Ascending aorta (tissue), 2 donors: Measurements from ENCODE around the gene CD40. TPM values are rescaled to one million over a fixed set of nuclear protein-coding genes. Genes with fewer than 3 reads are reported as not detected.

Source experiments
- DNase-seq, 2 donors: peaks; one replicate each; pipeline ENCODE4 v3.0.0-alpha.2; 2019; ENCODE audit warnings: low spot score in 2 of 2
- H3K27ac ChIP-seq, 2 donors: fragments of 200-600 bp; sonication (generic); one replicate each; pipeline ENCODE4 v1.5.1; 2016 to 2017; ENCODE audit warnings: mild to moderate bottlenecking in 1 of 2
- H3K27me3 ChIP-seq: fragments of 200-600 bp; sonication (generic); one replicate; pipeline ENCODE4 v1.5.1; 2017
- H3K36me3 ChIP-seq, 2 donors: fragments of 200-600 bp; sonication (generic); one replicate each; pipeline ENCODE4 v1.5.1; 2016
- H3K4me1 ChIP-seq, 2 donors: fragments of 200-600 bp; sonication (generic); one replicate each; pipeline ENCODE4 v1.5.1; 2016 to 2017; ENCODE audit warnings: mild to moderate bottlenecking in 1 of 2
- H3K4me3 ChIP-seq, 2 donors: fragments of 200-600 bp; sonication (generic); one replicate each; pipeline ENCODE4 v1.5.1; 2016 to 2017; ENCODE audit warnings: mild to moderate bottlenecking in 1 of 2
- H3K9me3 ChIP-seq, 2 donors: fragments of 200-600 bp; sonication (generic); one replicate each; pipeline ENCODE4 v1.5.1; 2016
- intact Hi-C: fragments of 100-400 bp; cut with DNase I; formaldehyde crosslinking; loops from one replicate; pipeline ENCODE4 v1.15.1; 2023
- total RNA-seq: library from RNA; depleted of rRNA; stranded (reverse); fragments of >200 nt; gene quantifications from one replicate; pipeline ENCODE4 v1.1.0, GENCODE V29; 2016
- TF ChIP-seq, protein P1 (sequence below), 3 experiments: fragments of 200-600 bp in 2 of 3; fragments of 450-650 bp in 1 of 3; sonication (generic) in 2 of 3; IDR thresholded peaks; one replicate each; pipeline ENCODE4 v1.5.1; 2016 to 2019; ENCODE audit warnings: antibody characterized with exemption in 3 of 3, mild to moderate bottlenecking in 1 of 3, moderate library complexity in 1 of 3

CD40 gene
- total RNA-seq, 1 donor from 2014 or later: 34.7 TPM

DNA sequence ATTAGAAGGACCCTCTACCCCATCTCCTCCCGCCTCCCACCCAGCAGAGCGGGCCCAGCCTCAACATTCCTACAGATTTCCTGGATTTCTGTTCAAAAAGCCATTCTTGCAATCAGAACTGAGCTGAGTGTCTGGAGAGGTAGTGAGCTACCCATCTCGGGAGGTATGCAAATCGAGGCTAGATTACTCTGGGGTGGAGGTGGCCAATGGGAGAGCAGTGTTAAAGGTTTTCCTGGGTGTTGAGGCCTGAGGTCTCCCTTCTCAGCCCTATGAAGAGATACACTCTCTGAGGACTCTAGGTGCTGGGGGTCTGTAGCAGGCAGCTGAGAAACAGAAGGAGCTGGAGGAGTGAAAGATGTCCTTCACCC is 57.0 kb downstream of the CD40 start:
- Histone ChIP-seq H3K27me3 (peaks cover 21% of the 10 kb centered on the region), H3K4me1 (no peaks in the 10 kb centered on the region), H3K9me3 (no peaks in the 10 kb centered on the region), H3K27ac (no peak overlapping the region), H3K4me3 (no peak overlapping the region), H3K36me3 (no peaks in the 10 kb centered on the region)
- intact Hi-C loops: loop anchor here (2.0 kb wide), 1 partner anchor 42 kb away; no protein-coding TSS in a partner anchor
- DNase-seq: no peak
- TF ChIP-seq, protein P1, sequence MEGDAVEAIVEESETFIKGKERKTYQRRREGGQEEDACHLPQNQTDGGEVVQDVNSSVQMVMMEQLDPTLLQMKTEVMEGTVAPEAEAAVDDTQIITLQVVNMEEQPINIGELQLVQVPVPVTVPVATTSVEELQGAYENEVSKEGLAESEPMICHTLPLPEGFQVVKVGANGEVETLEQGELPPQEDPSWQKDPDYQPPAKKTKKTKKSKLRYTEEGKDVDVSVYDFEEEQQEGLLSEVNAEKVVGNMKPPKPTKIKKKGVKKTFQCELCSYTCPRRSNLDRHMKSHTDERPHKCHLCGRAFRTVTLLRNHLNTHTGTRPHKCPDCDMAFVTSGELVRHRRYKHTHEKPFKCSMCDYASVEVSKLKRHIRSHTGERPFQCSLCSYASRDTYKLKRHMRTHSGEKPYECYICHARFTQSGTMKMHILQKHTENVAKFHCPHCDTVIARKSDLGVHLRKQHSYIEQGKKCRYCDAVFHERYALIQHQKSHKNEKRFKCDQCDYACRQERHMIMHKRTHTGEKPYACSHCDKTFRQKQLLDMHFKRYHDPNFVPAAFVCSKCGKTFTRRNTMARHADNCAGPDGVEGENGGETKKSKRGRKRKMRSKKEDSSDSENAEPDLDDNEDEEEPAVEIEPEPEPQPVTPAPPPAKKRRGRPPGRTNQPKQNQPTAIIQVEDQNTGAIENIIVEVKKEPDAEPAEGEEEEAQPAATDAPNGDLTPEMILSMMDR (IDR thresholded peaks at IDR 0.05): no peak

DNA sequence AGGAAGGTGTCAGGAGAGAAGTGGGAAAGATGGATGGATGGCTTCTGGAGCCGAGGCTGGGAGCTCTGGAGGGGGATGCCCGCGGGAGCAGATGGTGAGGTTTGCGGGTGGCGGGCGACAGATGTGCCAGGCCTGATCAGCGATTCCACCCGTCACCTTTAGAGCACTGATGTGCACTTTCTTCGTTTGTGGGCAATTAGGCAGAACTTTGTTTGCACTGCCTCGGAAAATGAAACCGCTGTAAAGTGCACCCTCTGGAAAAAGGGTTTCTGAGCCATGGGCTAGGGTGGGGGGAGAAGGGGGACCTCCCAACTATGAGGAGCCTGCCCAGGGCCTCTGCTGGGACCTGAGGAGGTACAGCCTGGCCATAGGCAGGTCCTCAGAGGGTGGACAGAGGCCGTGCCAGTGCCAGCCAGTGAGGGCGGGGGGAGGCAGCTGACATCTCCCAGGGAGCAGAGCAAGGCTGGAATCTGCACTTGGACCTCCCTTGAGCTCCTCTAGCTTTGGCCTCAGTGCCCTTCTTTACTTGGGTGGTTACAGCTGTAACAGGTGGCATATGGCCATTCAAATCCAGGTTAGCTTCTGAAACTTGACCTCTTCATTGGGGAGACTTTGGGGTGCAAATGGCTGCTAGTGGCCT is 58.7 kb downstream of the CD40 start:
- TF ChIP-seq, protein P1 (IDR thresholded peaks at IDR 0.05): no peak
- intact Hi-C loops: no loop called here
- no peaks in the 10 kb centered on the region for H3K9me3 ChIP-seq
- no peaks in the 10 kb centered on the region for H3K36me3 ChIP-seq
- peaks cover 21% of the 10 kb centered on the region for H3K27me3 ChIP-seq
- no peaks in the 10 kb centered on the region for H3K4me1 ChIP-seq
- no peak overlapping the region for H3K4me3 ChIP-seq
- no peak for DNase-seq
- no peak overlapping the region for H3K27ac ChIP-seq

DNA sequence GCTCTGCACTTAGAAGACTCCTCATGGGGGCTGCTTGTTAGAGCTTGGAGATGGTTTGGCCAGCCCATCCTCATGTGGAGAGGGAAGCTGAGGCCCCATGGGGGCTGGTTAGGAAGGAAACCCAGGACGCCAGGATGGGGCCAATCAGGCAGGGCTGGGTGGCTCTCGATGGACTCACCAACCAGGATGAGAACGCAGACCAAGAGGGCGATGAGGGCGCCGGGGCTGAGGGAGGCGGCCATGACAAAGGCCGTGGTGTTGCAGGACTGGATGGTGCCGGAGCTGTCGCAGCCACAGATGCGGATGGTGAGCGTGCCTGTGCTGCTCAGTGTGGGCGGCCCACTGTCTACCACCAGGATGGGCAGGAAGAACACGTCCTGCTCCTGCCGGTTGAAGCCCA is 59.7 kb downstream of the CD40 start:
- DNase-seq: no peak
- H3K27ac ChIP-seq: no peak overlapping the region
- no peaks in the 10 kb centered on the region for H3K36me3 ChIP-seq
- H3K9me3 ChIP-seq: no peaks in the 10 kb centered on the region
- TF ChIP-seq, protein P1 (IDR thresholded peaks at IDR 0.05): no peak
- peaks cover 21% of the 10 kb centered on the region for H3K27me3 ChIP-seq
- intact Hi-C loops: no loop called here
- H3K4me3 ChIP-seq: no peak overlapping the region
- H3K4me1 ChIP-seq: no peaks in the 10 kb centered on the region

DNA sequence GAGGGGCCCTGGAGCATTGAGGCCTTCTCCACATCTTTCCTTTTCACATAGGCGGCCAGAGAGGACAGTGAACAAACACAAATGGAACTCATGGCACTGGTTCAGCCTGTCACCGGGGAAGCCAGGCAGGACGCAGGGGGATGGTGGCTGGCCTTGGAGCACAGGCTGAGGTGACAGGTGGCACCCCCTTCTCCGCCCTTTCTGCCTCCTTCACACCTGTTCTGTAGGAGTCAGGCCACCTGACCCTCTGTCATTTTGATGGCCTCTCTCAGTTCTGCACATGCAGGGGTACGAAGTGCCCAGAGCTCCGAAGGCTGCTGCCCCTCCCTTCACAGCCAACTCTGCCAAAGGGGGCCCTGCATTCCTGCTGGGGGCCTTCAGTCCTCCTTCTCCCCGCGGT is 60.8 kb downstream of the CD40 start:
- no peak for DNase-seq
- Histone ChIP-seq H3K4me3 (no peak overlapping the region), H3K4me1 (no peaks in the 10 kb centered on the region), H3K9me3 (no peaks in the 10 kb centered on the region), H3K36me3 (no peaks in the 10 kb centered on the region), H3K27me3 (peaks cover 14% of the 10 kb centered on the region), H3K27ac (no peak overlapping the region)
- TF ChIP-seq, protein P1 (IDR thresholded peaks at IDR 0.05): no peak
- intact Hi-C loops: no loop called here

Other genes starting within 250 kb of the CD40 start
- gene ZSWIM1, start 237.1 kb upstream of the CD40 start, total RNA-seq: 3.5 TPM
- gene SPATA25, start 230.7 kb upstream of the CD40 start, total RNA-seq: 32.8 TPM
- gene NEURL2, start 227.1 kb upstream of the CD40 start, total RNA-seq: 4.0 TPM
- 82.0 TPM for gene CTSA, start 227.0 kb upstream of the CD40 start, total RNA-seq
- 909 TPM for gene PLTP, start 206.2 kb upstream of the CD40 start, total RNA-seq
- 45.7 TPM for gene PCIF1, start 183.6 kb upstream of the CD40 start, total RNA-seq
- 27.8 TPM for gene ZNF335, start 146.1 kb upstream of the CD40 start, total RNA-seq
- gene MMP9, start 109.4 kb upstream of the CD40 start, total RNA-seq: not detected
- gene SLC12A5, start 89.1 kb upstream of the CD40 start, total RNA-seq: not detected
- 70.4 TPM for gene NCOA5, start 28.4 kb upstream of the CD40 start, total RNA-seq
- not detected for gene CDH22, start 190.2 kb downstream of the CD40 start, total RNA-seq